ENCODE results near the gene ARL15.
A peak's percentile ranks its signal among the peaks of the same experiment; 100 is the strongest.

GRCh38 chr5:54310433-54311175 lies at the start of gene ARL15:
- TF ChIP-seq CTCF (IDR thresholded peaks at IDR 0.05): no peak
- peak; percentile 98 to 99 for TF ChIP-seq POLR2A (IDR thresholded peaks at IDR 0.05)
- no peak for TF ChIP-seq EP300 (IDR thresholded peaks at IDR 0.05)

Measured in sigmoid colon (tissue), 4 donors.